BE2C (cell line): ENCODE results near the gene WSCD2.

Experiments used
- DNase-seq: peaks from one replicate; pipeline ENCODE4 v3.0.0-alpha.2; 2020
- H3K27me3 ChIP-seq: fragments of 250-450 bp; sonication (Bioruptor Pico); 2 replicates; pipeline ENCODE4 v1.5.1; 2020; ENCODE audit warnings: mild to moderate bottlenecking
- H3K36me3 ChIP-seq: fragments of 250-450 bp; sonication (Bioruptor Pico); 2 replicates; pipeline ENCODE4 v1.5.1; 2020; ENCODE audit warnings: mild to moderate bottlenecking
- H3K4me1 ChIP-seq: fragments of 250-450 bp; sonication (Bioruptor Pico); 2 replicates; pipeline ENCODE4 v1.5.1; 2020
- H3K4me3 ChIP-seq: 2 replicates; pipeline ENCODE4 v1.5.1; 2011; ENCODE audit warnings: low read depth, low read length
- H3K9me3 ChIP-seq: fragments of 250-450 bp; sonication (Bioruptor Pico); 2 replicates; pipeline ENCODE4 v1.5.1; 2020
- CTCF ChIP-seq: IDR thresholded peaks from 2 replicates; pipeline ENCODE4 v1.5.1; 2012; ENCODE audit warnings: mild to moderate bottlenecking, low read depth, low read length

The WSCD2 gene

GRCh38 chr12:108102363-108102762, 26.7 kb upstream of the WSCD2 start:
- no peaks in the 10 kb centered on the region for H3K9me3 ChIP-seq
- H3K4me3 ChIP-seq: no peak overlapping the region
- H3K4me1 ChIP-seq: peaks cover 11% of the 10 kb centered on the region; the same call in 1 of the 2 replicates
- no peak for TF ChIP-seq CTCF
- no peaks in the 10 kb centered on the region for H3K36me3 ChIP-seq
- H3K27me3 ChIP-seq: no peaks in the 10 kb centered on the region
- no peak for DNase-seq

GRCh38 chr12:108103087-108103486, 26.0 kb upstream of the WSCD2 start:
- H3K9me3 ChIP-seq: no peaks in the 10 kb centered on the region
- DNase-seq: no peak
- no peaks in the 10 kb centered on the region for H3K36me3 ChIP-seq
- no peak for TF ChIP-seq CTCF
- H3K4me1 ChIP-seq: peaks cover 11% of the 10 kb centered on the region; the same call in 1 of the 2 replicates
- no peaks in the 10 kb centered on the region for H3K27me3 ChIP-seq
- H3K4me3 ChIP-seq: no peak overlapping the region

- TF ChIP-seq CTCF: no peak
- no peaks in the 10 kb centered on the region for H3K9me3 ChIP-seq
- DNase-seq: no peak
- H3K4me3 ChIP-seq: no peak overlapping the region
- H3K36me3 ChIP-seq: no peaks in the 10 kb centered on the region
- H3K4me1 ChIP-seq: peaks cover 11% of the 10 kb centered on the region; the same call in 1 of the 2 replicates
- H3K27me3 ChIP-seq: no peaks in the 10 kb centered on the region
Observed at GRCh38 chr12:108103517-108103916, 25.6 kb upstream of the WSCD2 start.

GRCh38 chr12:108104657-108105056, 24.4 kb upstream of the WSCD2 start:
- Histone ChIP-seq H3K36me3 (no peaks in the 10 kb centered on the region), H3K9me3 (no peaks in the 10 kb centered on the region), H3K4me3 (no peak overlapping the region), H3K4me1 (peaks cover 11% of the 10 kb centered on the region; the same call in 1 of the 2 replicates), H3K27me3 (no peaks in the 10 kb centered on the region)
- no peak for TF ChIP-seq CTCF
- DNase-seq: no peak

GRCh38 chr12:108106599-108106998, 22.5 kb upstream of the WSCD2 start:
- no peak overlapping the region for H3K4me3 ChIP-seq
- H3K9me3 ChIP-seq: no peaks in the 10 kb centered on the region
- H3K27me3 ChIP-seq: no peaks in the 10 kb centered on the region
- no peak for TF ChIP-seq CTCF
- no peaks in the 10 kb centered on the region for H3K36me3 ChIP-seq
- H3K4me1 ChIP-seq: peaks cover 10% of the 10 kb centered on the region; the same call in 1 of the 2 replicates
- no peak for DNase-seq

- no peaks in the 10 kb centered on the region for H3K9me3 ChIP-seq
- peaks cover 5% of the 10 kb centered on the region; the same call in 1 of the 2 replicates for H3K4me1 ChIP-seq
- H3K27me3 ChIP-seq: no peaks in the 10 kb centered on the region
- H3K36me3 ChIP-seq: no peaks in the 10 kb centered on the region
- no peak for DNase-seq
- TF ChIP-seq CTCF: no peak
- no peak overlapping the region for H3K4me3 ChIP-seq
Observed at GRCh38 chr12:108107293-108107692, 21.8 kb upstream of the WSCD2 start.
